ENCODE data around the gene WNK2.
"Not testable (repeated sequence)": the region's sequence is repeated elsewhere in the genome, so short reads cannot be mapped to it uniquely, and the experiment has no call there.

WNK2 gene

GRCh38 chr9:93341820-93342219 is 157.9 kb downstream of the WNK2 start:
- not testable (repeated sequence) for DNase-seq

DNA sequence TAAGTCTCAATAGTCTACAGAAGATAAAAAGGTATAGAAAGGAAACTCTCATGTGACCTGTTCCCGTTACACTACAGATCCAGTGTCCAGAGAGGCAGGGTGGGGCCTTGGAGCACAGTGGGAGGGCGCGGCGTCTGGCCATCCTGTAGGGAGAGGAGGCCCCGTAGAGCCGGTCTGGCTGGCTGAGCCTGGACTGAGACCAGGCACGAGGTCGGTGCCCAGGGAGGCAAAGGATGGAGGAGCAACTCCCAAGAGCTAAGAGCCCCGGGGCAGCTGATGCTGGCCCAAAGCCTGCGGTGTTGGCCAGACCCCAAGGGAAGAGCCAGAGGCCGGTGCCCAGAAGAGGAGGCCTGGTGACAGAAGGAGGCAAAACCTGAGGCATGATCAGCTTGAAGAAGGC is 158.5 kb downstream of the WNK2 start:
- not testable (repeated sequence) for DNase-seq

DNA sequence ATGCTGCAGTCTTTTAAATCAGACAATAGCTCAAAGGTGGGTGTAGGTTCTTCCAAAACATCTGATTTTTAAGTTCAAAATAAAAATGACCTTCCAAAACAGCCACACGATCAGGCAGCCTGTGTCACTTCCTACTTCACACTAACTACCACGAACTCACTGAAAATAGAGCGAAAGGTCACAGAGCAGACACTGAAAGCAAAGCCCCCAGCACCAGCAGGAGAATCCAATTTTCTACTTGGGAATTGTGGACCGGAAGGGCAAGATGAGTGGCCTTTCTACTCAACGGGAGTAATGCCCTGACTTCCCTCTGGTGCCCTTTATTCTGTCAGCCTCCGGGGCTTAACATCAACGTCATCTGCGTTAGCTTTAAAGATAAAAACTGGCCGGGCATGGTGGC is 159.7 kb downstream of the WNK2 start:
- no peak for DNase-seq

DNA sequence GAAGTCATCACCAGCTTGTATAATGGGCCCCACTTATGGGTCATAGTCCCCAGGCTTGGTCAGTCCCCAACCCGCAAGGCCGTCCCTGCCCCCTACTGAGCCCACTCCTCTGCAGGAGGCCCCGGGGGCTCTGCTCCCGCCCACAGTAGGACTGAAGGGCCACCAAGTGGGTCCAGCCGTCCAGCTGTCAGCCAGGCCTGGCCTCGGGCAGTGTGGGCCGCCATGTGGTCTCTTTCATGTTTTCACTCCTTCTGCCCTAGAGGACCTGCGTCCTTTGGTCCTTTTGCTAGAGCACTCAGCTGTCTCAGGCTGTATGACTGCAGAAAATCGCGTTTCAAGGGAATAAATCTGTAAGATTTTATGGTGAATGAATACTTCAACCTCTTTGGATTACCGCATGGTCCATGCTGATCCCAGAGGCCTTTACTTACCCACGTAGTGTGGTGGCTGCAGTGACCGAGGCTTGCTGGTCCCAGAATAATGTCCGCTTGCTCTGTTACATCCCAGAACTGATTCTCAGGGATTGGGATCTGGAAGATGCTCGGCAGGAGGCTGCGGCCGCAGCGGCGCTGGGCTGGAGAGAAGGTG is 161.8 kb downstream of the WNK2 start:
- DNase-seq: no peak

GRCh38 chr9:93346231-93347112 is 162.5 kb downstream of the WNK2 start:
- no peak for DNase-seq

- not testable (repeated sequence) for DNase-seq
Measured at GRCh38 chr9:93347371-93347975, 163.5 kb downstream of the WNK2 start.

- DNase-seq: not testable (repeated sequence)
Measured at GRCh38 chr9:93353413-93354310, 169.7 kb downstream of the WNK2 start.

- no peak for DNase-seq
Measured at GRCh38 chr9:93354451-93354850, 170.5 kb downstream of the WNK2 start.

DNA sequence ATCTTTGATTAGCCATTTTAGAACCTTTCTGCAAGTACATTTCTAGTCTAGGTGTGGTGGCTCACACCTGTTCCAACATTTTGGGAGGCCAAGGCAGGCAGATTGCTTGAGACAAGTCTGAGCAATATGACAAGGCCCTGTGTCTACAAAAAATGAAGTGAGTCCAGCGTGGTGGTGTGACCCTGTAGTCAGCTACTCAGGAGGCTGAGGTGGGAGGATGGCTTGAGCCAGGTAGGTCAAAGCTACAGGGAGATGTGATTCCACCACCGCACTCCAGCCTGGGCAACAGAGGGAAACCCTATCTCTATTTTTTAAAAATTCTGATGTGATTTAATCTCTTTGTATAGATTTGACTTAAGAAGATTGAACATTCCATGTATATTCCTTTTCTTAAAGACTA is 171.9 kb downstream of the WNK2 start:
- DNase-seq: no peak

DNA sequence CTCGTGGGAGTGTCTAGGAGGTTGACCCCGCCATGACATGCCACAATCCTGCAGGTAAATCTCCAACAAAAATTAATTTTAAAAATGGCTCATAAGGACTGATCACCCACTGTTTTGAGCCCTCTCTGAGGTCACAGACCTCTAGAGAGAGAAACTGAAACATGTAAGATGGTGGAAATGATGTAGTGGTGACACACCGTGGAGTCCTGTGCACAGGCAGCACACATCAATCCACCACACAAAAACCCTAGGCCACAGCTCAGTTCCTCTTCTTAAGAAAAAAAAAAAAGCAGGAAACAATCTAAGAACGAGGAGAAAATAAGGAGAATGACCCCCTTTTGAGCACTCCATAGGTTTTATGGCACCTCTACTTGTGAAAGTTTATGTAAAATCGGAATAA is 173.7 kb downstream of the WNK2 start:
- DNase-seq: no peak

DNA sequence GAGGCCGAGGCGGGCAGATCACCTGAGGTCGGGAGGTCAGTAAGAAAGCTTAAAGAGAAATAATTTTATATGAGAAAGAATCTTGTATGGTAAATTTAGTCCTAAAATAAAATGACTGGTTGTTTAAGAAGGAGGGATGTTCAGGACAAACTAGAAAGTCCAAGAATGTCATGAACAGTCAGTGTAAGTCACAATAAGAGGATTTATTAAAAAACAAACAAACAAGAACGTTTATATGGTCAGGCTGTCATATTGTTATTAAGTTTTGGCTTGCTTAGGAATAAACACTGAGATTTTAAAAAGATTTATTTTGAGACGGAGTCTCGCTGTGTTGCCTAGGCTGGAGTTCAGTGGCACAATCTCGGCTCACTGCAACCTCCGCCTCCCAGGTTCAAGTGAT is 176.0 kb downstream of the WNK2 start:
- not testable (repeated sequence) for DNase-seq

DNA sequence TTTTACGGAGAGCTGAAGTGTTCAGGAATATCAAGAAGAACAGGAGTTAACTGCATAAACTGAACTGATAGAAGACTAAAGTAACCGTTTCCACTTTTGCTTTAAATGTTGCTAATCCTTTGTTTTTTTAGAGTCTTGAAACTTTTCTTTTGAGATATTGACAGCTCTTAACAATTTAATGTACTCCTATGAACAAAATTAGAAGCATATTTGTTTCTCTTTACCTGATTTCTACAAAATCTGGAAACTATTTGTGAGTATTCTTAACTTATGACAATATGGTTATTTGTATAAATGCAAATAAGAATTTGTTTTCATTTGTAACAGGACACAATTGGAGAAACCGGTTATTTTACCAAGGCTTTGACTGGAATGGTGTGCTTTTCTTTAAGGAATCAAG is 178.1 kb downstream of the WNK2 start:
- no peak for DNase-seq

GRCh38 chr9:93364734-93365426 is 180.9 kb downstream of the WNK2 start:
- DNase-seq: no peak

GRCh38 chr9:93365427-93366118 is 181.6 kb downstream of the WNK2 start:
- DNase-seq: no peak

DNA sequence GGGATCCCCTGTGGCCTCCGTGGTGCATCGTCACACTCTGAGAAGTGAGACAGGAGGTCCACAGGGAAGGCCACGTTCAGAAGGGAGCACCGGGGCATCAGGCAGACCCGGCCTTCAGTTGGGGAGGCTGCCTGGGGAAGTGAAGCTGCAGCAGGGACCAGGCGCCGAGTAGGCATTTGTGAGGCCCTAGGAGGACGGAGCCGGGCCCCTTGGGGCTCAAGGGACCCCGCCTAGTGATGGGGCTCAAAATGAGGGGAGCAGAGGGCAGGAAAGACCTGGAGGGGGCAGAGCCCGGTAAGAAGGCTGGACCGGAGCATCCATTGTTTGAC is 182.1 kb downstream of the WNK2 start:
- DNase-seq: no peak

- not testable (repeated sequence) for DNase-seq
Measured at GRCh38 chr9:93366486-93366885, 182.5 kb downstream of the WNK2 start.

GRCh38 chr9:93368437-93368836 is 184.5 kb downstream of the WNK2 start:
- DNase-seq: no peak

DNA sequence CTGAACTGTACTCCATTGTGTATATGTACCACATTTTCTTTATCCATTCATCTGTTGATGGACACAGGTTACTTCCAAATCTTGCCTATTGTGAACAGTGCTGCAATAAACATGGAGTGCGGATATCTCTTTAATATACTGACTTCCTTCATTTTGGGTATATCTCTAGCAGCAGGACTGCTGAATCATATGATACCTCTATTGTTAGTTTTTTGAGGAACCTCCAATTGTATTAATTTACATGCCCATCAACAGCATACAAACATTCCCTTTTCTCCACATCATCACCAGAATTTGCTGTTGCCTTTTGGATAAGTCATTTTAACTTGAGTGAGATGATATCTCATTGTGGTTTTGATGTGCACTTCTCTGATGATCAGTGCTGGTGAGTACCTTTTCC is 185.7 kb downstream of the WNK2 start:
- no peak for DNase-seq
